Posterior cingulate gyrus (tissue), 11 donors: ENCODE results near the gene CMPK2.
"Not testable (repeated sequence)": the region's sequence is repeated elsewhere in the genome, so short reads cannot be mapped to it uniquely, and the experiment has no call there.

Experiments used
- DNase-seq, 10 donors: peaks; one replicate each; pipeline versions ENCODE4 v3.0.0 to v3.0.0-alpha.2; 2020 to 2021; ENCODE audit warnings: mixed read lengths in 3 of 10
- intact Hi-C: fragments of 100-400 bp; cut with DNase I; formaldehyde crosslinking; loops from one replicate; pipeline ENCODE4 v1.15.1; 2023

CMPK2 gene

GRCh38 chr2:6865346-6866274 is at the start of gene CMPK2:
Gene CMPK2 (minus strand): TSS chr2:6865907. CDS start chr2:6865696, 211 bp downstream.
- intact Hi-C loops: no loop called here
- DNase-seq: peak; percentile 15 to 92 (median 44)

GRCh38 chr2:6915399-6915798 is 49.7 kb upstream of the CMPK2 start:
- intact Hi-C loops: loop anchor here (5.0 kb wide), 1 partner anchor 97 kb away; no protein-coding TSS in a partner anchor
- no peak for DNase-seq

- intact Hi-C loops: loop anchor here (5.0 kb wide), 1 partner anchor 97 kb away; no protein-coding TSS in a partner anchor
- DNase-seq: no peak
Observed at GRCh38 chr2:6914828-6915227, 49.1 kb upstream of the CMPK2 start.

GRCh38 chr2:6913415-6914157 is 47.9 kb upstream of the CMPK2 start:
- DNase-seq: no peak
- intact Hi-C loops: no loop called here

- DNase-seq: no peak
- intact Hi-C loops: no loop called here
Observed at GRCh38 chr2:6911721-6912120, 46.0 kb upstream of the CMPK2 start.

GRCh38 chr2:6909431-6910385 is 44.0 kb upstream of the CMPK2 start:
- DNase-seq: no peak
- intact Hi-C loops: no loop called here

GRCh38 chr2:6908291-6908690 is 42.6 kb upstream of the CMPK2 start:
- intact Hi-C loops: no loop called here

GRCh38 chr2:6906165-6906741 is 40.5 kb upstream of the CMPK2 start:
- intact Hi-C loops: no loop called here
- DNase-seq: no peak

More at GRCh38 chr2:6908291-6908690, 42.6 kb upstream of the CMPK2 start:
- DNase-seq: no peak

- no peak for DNase-seq
- intact Hi-C loops: no loop called here
Observed at GRCh38 chr2:6905668-6906067, 40.0 kb upstream of the CMPK2 start.

- intact Hi-C loops, DNase-seq: not testable (repeated sequence)
Observed at GRCh38 chr2:6902581-6902980, 36.9 kb upstream of the CMPK2 start.

GRCh38 chr2:6896930-6897759 is 31.4 kb upstream of the CMPK2 start:
- intact Hi-C loops: loop anchor here (2.0 kb wide), 1 partner anchor 148 kb away; no protein-coding TSS in a partner anchor
- DNase-seq: no peak

- intact Hi-C loops: no loop called here
- no peak for DNase-seq
Observed at GRCh38 chr2:6893876-6894482, 28.3 kb upstream of the CMPK2 start.

- no peak for DNase-seq
- intact Hi-C loops: no loop called here
Observed at GRCh38 chr2:6888724-6889123, 23.0 kb upstream of the CMPK2 start.

GRCh38 chr2:6887751-6888192 is 22.1 kb upstream of the CMPK2 start:
- intact Hi-C loops: no loop called here
- no peak for DNase-seq

GRCh38 chr2:6885968-6886367 is 20.3 kb upstream of the CMPK2 start:
- intact Hi-C loops: no loop called here
- DNase-seq: no peak

GRCh38 chr2:6885551-6885950 is 19.8 kb upstream of the CMPK2 start:
- intact Hi-C loops: no loop called here
- no peak for DNase-seq

GRCh38 chr2:6883448-6884122 is 17.9 kb upstream of the CMPK2 start:
- no peak for DNase-seq
- intact Hi-C loops: no loop called here

GRCh38 chr2:6881516-6881915 is 15.8 kb upstream of the CMPK2 start:
- intact Hi-C loops: no loop called here
- DNase-seq: no peak
